Heart right ventricle (tissue), 16 donors: ENCODE results near the gene PLIN4. TPM values are rescaled to one million over a fixed set of nuclear protein-coding genes. Genes with fewer than 3 reads are reported as not detected.
A peak's percentile ranks its signal among the peaks of the same experiment; 100 is the strongest.

ENCODE experiments used
- ATAC-seq, 8 donors: fragments of 200-7000 bp; cut with Tn5 transposase; one replicate each; pipeline ENCODE4 v1.9.1; 2020; ENCODE audit warnings: mild to moderate bottlenecking in 8 of 8, moderate library complexity in 8 of 8, moderate number of reproducible peaks in 1 of 8
- DNase-seq, 2 donors: peaks; one replicate each; pipeline ENCODE4 v3.0.0-alpha.2; 2020
- H3K27ac ChIP-seq, 10 donors: fragments of 200-600 bp; sonication (generic) in 2 of 10; one replicate each; pipeline versions ENCODE4 v1.5.0 to v1.8.0; 2020 to 2022; ENCODE audit warnings: mild to moderate bottlenecking in 3 of 10
- H3K27me3 ChIP-seq, 7 donors: fragments of 200-600 bp; one replicate each; pipeline ENCODE4 v1.8.0; 2021 to 2022; ENCODE audit warnings: mild to moderate bottlenecking in 2 of 7
- H3K36me3 ChIP-seq, 9 donors: fragments of 200-600 bp; sonication (generic) in 1 of 9; one replicate each; pipeline versions ENCODE4 v1.5.0 to v1.8.0; 2020 to 2022; ENCODE audit warnings: mild to moderate bottlenecking in 2 of 9
- H3K4me1 ChIP-seq, 9 donors: fragments of 200-600 bp; sonication (generic) in 1 of 9; one replicate each; pipeline versions ENCODE4 v1.5.0 to v1.8.0; 2020 to 2022; ENCODE audit warnings: mild to moderate bottlenecking in 4 of 9
- H3K4me3 ChIP-seq, 10 donors: fragments of 200-600 bp; sonication (generic) in 2 of 10; one replicate each; pipeline versions ENCODE4 v1.5.0 to v1.8.0; 2020 to 2022; ENCODE audit warnings: mild to moderate bottlenecking in 7 of 10, moderate library complexity in 2 of 10
- H3K9me3 ChIP-seq, 11 donors: fragments of 200-600 bp in 10 of 11; sonication (generic) in 2 of 11; one replicate each; pipeline versions ENCODE4 v1.5.0 to v1.8.0; 2013 to 2022; ENCODE audit warnings: mild to moderate bottlenecking in 2 of 11, control low read depth in 1 of 11, moderate library complexity in 1 of 11
- WGBS, 2 donors: extraction: QIAGEN DNeasy Blood & Tissue Kit; methylation state at CpG; one replicate each; pipeline ENCODE4 v1.1.7; 2013; ENCODE audit warnings: inconsistent platforms in 1 of 2; 5-methylcytosine and 5-hydroxymethylcytosine counted together
- intact Hi-C, 10 donors: fragments of 100-400 bp; cut with DNase I; formaldehyde crosslinking; loops; one replicate each; pipeline versions ENCODE4 v1.11.1 to v1.14.2; 2022
- polyA plus RNA-seq, 2 donors: library from polyadenylated mRNA; stranded (reverse); fragments of 200-250 nt; gene quantifications; one replicate each; pipeline ENCODE4 v1.2.3, GENCODE V29; 2013
- total RNA-seq, 10 donors: library from RNA; stranded (reverse); fragmentation: NEBNext Ultra II Directional in 3 of 10; extraction: Animal tissue kit (Norgen Biotek cat#: 25700) in 3 of 10; gene quantifications; one replicate each; pipeline versions ENCODE4 v1.2.1 to v1.2.4, GENCODE V29; 2021 to 2023
- TF ChIP-seq, protein P1 (sequence below), 9 donors: fragments of 200-600 bp; sonication (generic) in 2 of 9; IDR thresholded peaks; one replicate each; pipeline versions ENCODE4 v1.5.0 to v1.8.0; 2021 to 2022; ENCODE audit warnings: antibody characterized with exemption in 9 of 9, mild to moderate bottlenecking in 5 of 9, moderate library complexity in 1 of 9
- donor health status: Arrhythmogenic right ventricular cardiomyopathy.
- donor health status: ischemic (EF 13 %, LVEDD 7.1; RV severe dilation, severe dysfunction).
- donor health status: healthy with polysubstance abuse.
- donor health status: DM: no; HTN: yes; CAD: no.
- donor health status: DM: no; HTN: no; CAD: no.
- donor health status: ischemic (EF 25% LVEDD 6.9; RV normal size, moderate dysfunction).
- donor health status: ischemic (EF 25% LVEDD 5.7; RV mildly dilated, moderate dysfunction).
- donor health status: healthy.
- donor health status: DM: yes; HTN: yes; CAD: no.
- donor health status: Ischemic cardiomyopathy.
- donor health status: ischemic (EF 35%, LVEDD 5.7; RV mildly dilated, moderate dysfunction).
- donor health status: nonischemic (EF 11% LVEDD 7.7; RV severe dilation, severe dysfunction).
- donor health status: DM: yes; HTN: yes; CAD: no.
- donor health status: PGD.
- donor health status: ischemic (EF 29% LVEDD 5.4; RV normal size, mild dysfunction).
- donor health status: nonischemic (EF 23%, LVEDD 6.1; RV moderate dilation, normal function).

The PLIN4 gene
- total and polyA plus RNA-seq, 12 donors: 42.0 to 416 (median 198) TPM

DNA sequence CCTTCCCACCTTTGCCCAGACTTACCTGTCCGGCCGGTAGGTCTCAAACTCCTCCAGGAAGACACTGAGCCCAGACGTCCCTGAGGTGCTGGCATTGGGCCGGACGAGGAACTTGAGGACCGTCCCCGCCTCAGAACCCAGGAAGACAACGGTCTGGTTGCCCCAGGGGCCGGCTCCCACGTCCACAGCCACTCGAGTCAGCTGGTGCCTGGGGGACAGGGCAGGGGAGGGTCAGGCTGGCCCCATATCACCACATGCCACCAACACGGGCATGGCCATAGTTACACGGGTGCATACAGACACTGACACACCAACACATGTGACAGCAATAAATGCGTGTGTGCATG, 29.9 kb upstream of the PLIN4 start:
- WGBS, 2 donors: 74 to 83% methylated on average over 14 of the region's 14 CpGs
- no peak for DNase-seq

DNA sequence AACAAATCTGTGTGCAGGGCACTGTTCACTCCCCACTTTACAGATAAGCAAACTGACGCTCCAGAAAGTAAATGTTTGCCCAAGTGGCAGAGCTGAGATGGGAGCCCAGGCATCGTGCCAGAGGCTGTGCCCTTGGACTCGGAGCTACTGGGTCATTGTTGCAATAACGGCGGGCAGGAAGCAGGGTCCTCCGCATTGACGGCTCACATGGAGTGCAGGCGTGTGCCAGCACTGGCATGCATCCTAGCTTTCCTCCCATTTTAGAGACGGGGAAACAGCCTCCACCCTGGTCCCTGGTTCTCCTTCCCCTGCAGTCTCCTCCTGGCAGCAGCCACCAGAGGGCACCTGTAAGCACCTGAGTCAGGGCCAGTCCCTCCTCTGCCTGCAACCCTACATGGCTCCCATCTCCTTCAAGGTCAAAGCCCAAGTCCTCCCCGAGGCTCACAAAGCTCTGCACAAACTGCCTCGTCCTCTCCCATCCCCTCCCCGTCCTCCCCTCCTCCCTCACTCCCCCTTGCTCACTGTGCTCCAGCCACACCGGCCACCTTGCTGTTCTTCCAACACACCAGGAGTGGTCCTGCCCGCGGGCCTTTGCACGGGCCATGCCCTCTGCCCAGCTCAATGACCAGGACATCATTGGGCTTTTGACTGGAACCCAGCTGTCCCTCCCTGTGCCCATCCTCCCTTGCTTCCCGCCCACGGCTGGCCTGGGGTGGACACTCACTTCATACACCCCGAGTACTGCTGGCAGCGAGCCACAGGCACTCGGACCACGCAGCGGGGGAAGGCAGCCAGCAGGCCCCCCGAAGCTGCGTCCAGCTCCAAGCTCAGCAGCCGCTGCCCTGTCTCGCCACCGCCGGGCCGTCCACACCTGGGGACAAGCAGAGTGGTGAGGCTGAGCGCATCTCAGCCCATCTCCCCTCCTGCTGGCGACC, 29.3 kb upstream of the PLIN4 start:
- Histone ChIP-seq H3K36me3 (peaks cover 0 to 66% (median 0%) of the 10 kb centered on the region in 9 donors), H3K4me3 (no peak overlapping the region), H3K27ac (no peak overlapping the region), H3K27me3 (no peaks in the 10 kb centered on the region), H3K9me3 (no peaks in the 10 kb centered on the region), H3K4me1 (peaks cover 0 to 9% (median 0%) of the 10 kb centered on the region in 9 donors)
- WGBS, 2 donors: 68 to 74% methylated on average over 31 to 32 of the region's 32 CpGs
- TF ChIP-seq, protein P1, sequence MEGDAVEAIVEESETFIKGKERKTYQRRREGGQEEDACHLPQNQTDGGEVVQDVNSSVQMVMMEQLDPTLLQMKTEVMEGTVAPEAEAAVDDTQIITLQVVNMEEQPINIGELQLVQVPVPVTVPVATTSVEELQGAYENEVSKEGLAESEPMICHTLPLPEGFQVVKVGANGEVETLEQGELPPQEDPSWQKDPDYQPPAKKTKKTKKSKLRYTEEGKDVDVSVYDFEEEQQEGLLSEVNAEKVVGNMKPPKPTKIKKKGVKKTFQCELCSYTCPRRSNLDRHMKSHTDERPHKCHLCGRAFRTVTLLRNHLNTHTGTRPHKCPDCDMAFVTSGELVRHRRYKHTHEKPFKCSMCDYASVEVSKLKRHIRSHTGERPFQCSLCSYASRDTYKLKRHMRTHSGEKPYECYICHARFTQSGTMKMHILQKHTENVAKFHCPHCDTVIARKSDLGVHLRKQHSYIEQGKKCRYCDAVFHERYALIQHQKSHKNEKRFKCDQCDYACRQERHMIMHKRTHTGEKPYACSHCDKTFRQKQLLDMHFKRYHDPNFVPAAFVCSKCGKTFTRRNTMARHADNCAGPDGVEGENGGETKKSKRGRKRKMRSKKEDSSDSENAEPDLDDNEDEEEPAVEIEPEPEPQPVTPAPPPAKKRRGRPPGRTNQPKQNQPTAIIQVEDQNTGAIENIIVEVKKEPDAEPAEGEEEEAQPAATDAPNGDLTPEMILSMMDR (IDR thresholded peaks at IDR 0.05): peak in 5 of 9 donors; percentile 13 to 37 (median 20)
- DNase-seq: no peak
- ATAC-seq: peak in 3 of 8 donors; percentile 22 to 31 (median 31)
- intact Hi-C loops: no loop called here

More for the DNA sequence above, 29.9 kb upstream of the PLIN4 start:
- peaks cover 0 to 72% (median 0%) of the 10 kb centered on the region in 9 donors for H3K36me3 ChIP-seq
- TF ChIP-seq, protein P1 (IDR thresholded peaks at IDR 0.05): no peak
- H3K4me3 ChIP-seq: no peak overlapping the region
- H3K9me3 ChIP-seq: no peaks in the 10 kb centered on the region
- intact Hi-C loops: no loop called here
- no peaks in the 10 kb centered on the region for H3K27me3 ChIP-seq
- ATAC-seq: no peak
- H3K4me1 ChIP-seq: peaks cover 0 to 9% (median 0%) of the 10 kb centered on the region in 9 donors
- H3K27ac ChIP-seq: no peak overlapping the region

DNA sequence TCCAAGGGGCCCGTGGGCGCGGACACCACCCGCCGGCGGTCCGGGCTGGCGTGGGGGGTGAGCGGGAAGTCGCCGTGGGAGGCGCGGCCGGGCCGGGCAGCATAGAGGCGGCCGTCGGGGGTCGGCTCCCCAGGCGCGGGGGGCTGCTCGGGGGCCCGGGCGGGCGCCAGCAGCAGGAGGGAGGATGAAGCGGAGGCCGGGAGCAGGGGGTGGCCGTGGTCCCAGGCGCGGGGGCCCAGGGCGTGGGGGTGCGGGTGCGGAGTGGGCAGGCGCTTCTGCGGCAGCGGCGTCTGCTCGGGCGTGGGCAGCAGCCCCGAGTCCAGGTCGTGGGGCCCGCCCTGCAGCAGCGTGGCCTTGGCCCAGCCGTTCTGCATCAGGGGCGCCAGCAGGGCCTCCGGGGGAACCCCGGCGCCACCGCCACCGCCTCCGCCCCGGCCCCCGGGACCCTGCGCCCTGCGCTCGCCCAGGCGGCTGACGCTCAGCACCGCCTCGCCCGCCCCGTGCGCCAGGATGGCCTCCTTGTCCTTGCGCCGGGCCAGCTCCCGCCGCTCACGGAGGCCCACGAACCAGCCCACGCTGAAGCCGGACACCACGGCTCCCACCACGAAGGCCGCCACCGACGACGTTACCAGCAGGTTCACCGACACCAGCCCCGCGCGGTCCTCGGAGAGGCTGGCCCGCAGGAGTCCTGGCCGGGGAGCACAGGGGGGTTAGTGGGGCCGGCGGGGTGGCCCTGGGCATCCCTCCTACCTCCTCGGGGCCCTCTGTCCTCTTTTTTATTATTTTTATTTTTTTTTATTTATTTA, 25.8 kb upstream of the PLIN4 start:
- H3K27me3 ChIP-seq: no peaks in the 10 kb centered on the region
- peak overlapping the region in 1 of 10 donors; percentile 44 for H3K4me3 ChIP-seq
- WGBS, 2 donors: 94% methylated on average over 53 to 87 of the region's 87 CpGs
- no peak for DNase-seq
- TF ChIP-seq, protein P1 (IDR thresholded peaks at IDR 0.05): no peak
- peaks cover 0 to 12% (median 0%) of the 10 kb centered on the region in 11 donors for H3K9me3 ChIP-seq
- ATAC-seq: peak in 2 of 8 donors; percentile 3 to 11
- peaks cover 0 to 36% (median 0%) of the 10 kb centered on the region in 9 donors for H3K36me3 ChIP-seq
- intact Hi-C loops: no loop called here
- peaks cover 0 to 39% (median 0%) of the 10 kb centered on the region in 9 donors for H3K4me1 ChIP-seq
- H3K27ac ChIP-seq: peak overlapping the region in 2 of 10 donors; percentile 22 to 88
